PC-3 (cell line): ENCODE measurements around the gene WDR45B. TPM values are rescaled to one million over a fixed set of nuclear protein-coding genes. Genes with fewer than 3 reads are reported as not detected.
A peak's percentile ranks its signal among the peaks of the same experiment; 100 is the strongest.

ENCODE experiments used
- ATAC-seq: fragments of 200-7000 bp; cut with Tn5 transposase; 2 replicates; pipeline ENCODE4 v1.9.1; 2020; ENCODE audit warnings: mild to moderate bottlenecking, moderate library complexity
- BruUV-seq: library from RNA; stranded (reverse); fragments of 400-500 nt; replicated peaks from 2 replicates; lab custom pipeline; 2021; lab: Mats Ljungman, UMichigan
- CTCF ChIA-PET: fragments of 300-600 bp; sonication (Branson Sonifier 250); formaldehyde crosslinking; loops from one replicate; lab custom pipeline; 2022; ENCODE audit warnings: antibody characterized with exemption; lab: Charles Lee
- POLR2A ChIA-PET: fragments of 300-600 bp; sonication (Branson Sonifier 250); formaldehyde crosslinking; loops from one replicate; lab custom pipeline; 2022; ENCODE audit warnings: antibody characterized with exemption; ENCODE audit not compliant: unreplicated experiment; lab: Charles Lee
- DNase-seq: peaks from one replicate; pipeline ENCODE4 v3.0.0-alpha.2; 2015
- H2AFZ ChIP-seq: fragments of 300-600 bp; sonication (generic); 2 replicates; pipeline ENCODE4 v1.6.0; 2016; ENCODE audit warnings: antibody characterized with exemption, low read length
- H3F3A ChIP-seq: fragments of 300-600 bp; sonication (generic); one replicate; pipeline ENCODE4 v1.6.0; 2017; ENCODE audit warnings: antibody characterized with exemption, low read length, control low read depth, mild to moderate bottlenecking; ENCODE audit not compliant: unreplicated experiment
- H3K27ac ChIP-seq: fragments of 300-600 bp; sonication (generic); 2 replicates; pipeline ENCODE4 v1.5.1; 2016; ENCODE audit warnings: mild to moderate bottlenecking, low read length
- H3K27me3 ChIP-seq: fragments of 300-600 bp; sonication (generic); 2 replicates; pipeline ENCODE4 v1.6.1; 2016; ENCODE audit warnings: low read length, mixed read lengths
- H3K36me3 ChIP-seq: fragments of 300-600 bp; sonication (generic); 2 replicates; pipeline ENCODE4 v1.6.1; 2016; ENCODE audit warnings: low read depth, mixed run types, low read length, mixed read lengths
- H3K4me1 ChIP-seq: fragments of 300-600 bp; sonication (generic); 2 replicates; pipeline ENCODE4 v1.5.1; 2016; ENCODE audit warnings: low read length; ENCODE audit not compliant: insufficient read depth
- H3K4me2 ChIP-seq: fragments of 300-600 bp; sonication (generic); 2 replicates; pipeline ENCODE4 v1.6.0; 2016; ENCODE audit warnings: low read length
- H3K4me3 ChIP-seq: fragments of 300-600 bp; sonication (generic); 2 replicates; pipeline ENCODE4 v1.5.1; 2016; ENCODE audit warnings: mild to moderate bottlenecking, low read length, mixed read lengths
- H3K79me2 ChIP-seq: fragments of 300-600 bp; sonication (generic); 2 replicates; pipeline ENCODE4 v1.6.1; 2017; ENCODE audit warnings: low read length, mixed read lengths
- H3K9ac ChIP-seq: fragments of 300-600 bp; sonication (generic); 2 replicates; pipeline ENCODE4 v1.6.0; 2016; ENCODE audit warnings: mild to moderate bottlenecking, low read length
- H3K9me2 ChIP-seq: fragments of 300-600 bp; sonication (generic); replicated peaks from 2 replicates; pipeline ENCODE4 v1.6.1; 2016; ENCODE audit warnings: mixed run types, low read length, mixed read lengths
- H3K9me3 ChIP-seq: fragments of 300-600 bp; sonication (generic); 2 replicates; pipeline ENCODE4 v1.6.1; 2016; ENCODE audit warnings: low read length, mixed read lengths
- H4K20me1 ChIP-seq: fragments of 300-600 bp; sonication (generic); 2 replicates; pipeline ENCODE4 v1.6.1; 2016; ENCODE audit warnings: low read length, mixed read lengths
- EZH2 ChIP-seq: fragments of 300-600 bp; sonication (generic); IDR thresholded peaks from one replicate; pipeline ENCODE4 v1.6.1; 2017; ENCODE audit warnings: antibody characterized with exemption, mild to moderate bottlenecking, low read length; ENCODE audit not compliant: unreplicated experiment
- EZH2phosphoT487 ChIP-seq: fragments of 300-600 bp; sonication (generic); IDR thresholded peaks from 2 replicates; pipeline ENCODE4 v1.6.1; 2018; ENCODE audit warnings: mild to moderate bottlenecking, antibody characterized with exemption, low read length, borderline replicate concordance
- intact Hi-C: fragments of 100-400 bp; cut with micrococcal nuclease; formaldehyde crosslinking; loops from 2 replicates; pipeline ENCODE4 v1.9.0; 2023
- total RNA-seq: library from RNA; depleted of rRNA; stranded (reverse); fragments of >200 nt; gene quantifications from 2 replicates; pipeline ENCODE4 v1.2.3, GENCODE V29; 2014
- TF ChIP-seq, protein P1 (sequence below): fragments of 300-600 bp; sonication (generic); conservative IDR thresholded peaks from 2 replicates; pipeline ENCODE4 v1.5.1; 2017; ENCODE audit warnings: antibody characterized with exemption, low read depth, mild to moderate bottlenecking, low read length

The WDR45B gene
- total RNA-seq, 1 experiment from 2014 or later = 110 TPM

DNA sequence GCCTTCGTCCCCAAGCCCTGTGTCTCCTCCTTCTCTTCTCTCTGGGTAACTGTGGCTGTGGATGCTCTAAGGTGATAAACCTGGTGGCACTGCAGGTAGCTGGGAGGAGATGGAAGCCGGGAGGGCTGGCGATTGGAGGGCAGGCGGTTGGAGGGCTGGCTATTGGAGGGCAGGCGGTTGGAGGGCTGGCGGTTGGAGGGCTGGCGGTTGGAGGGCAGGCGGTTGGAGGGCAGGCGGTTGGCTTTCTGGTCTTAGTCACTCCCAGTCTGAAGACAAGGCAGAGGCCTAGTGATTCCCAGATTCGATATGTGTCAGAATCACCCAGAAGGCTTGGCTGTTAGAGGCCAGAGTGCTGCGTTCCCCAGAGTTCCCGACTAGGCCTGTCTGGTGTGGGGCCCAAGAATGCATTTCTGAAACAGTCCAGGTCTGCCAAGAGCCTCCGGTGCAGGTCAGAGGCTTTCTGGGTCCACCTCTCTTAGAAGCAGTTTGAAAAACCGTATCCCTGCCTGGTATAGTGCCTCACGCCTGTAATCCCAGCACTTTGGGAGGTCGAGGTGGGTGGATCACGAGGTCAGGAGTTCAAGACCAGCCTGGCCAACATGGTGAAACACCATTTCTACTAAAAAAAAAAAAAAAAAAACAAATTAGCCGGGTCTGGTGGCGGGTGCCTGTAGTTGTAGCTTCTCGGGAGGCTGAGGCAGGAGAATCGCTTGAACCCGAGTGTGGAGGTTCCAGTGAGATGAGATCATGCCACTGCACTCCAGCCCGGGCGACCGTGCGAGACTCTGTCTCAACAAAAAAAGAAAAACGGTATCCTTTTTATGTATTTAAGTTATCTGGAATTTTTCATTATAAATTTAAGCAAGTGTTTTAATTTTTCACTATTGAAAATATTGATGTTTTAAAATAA, 59.7 kb downstream of the WDR45B start:
- peaks cover 10% of the 10 kb centered on the region for H3F3A ChIP-seq
- H3K4me1 ChIP-seq = peaks cover 10% of the 10 kb centered on the region
- no peaks in the 10 kb centered on the region for H4K20me1 ChIP-seq
- no peak overlapping the region for H2AFZ ChIP-seq
- DNase-seq (no peak), ATAC-seq (no peak)
- H3K36me3 ChIP-seq = peaks cover 24% of the 10 kb centered on the region
- TF ChIP-seq EZH2 (no peak), EZH2phosphoT487 (no peak)
- TF ChIP-seq, protein P1, sequence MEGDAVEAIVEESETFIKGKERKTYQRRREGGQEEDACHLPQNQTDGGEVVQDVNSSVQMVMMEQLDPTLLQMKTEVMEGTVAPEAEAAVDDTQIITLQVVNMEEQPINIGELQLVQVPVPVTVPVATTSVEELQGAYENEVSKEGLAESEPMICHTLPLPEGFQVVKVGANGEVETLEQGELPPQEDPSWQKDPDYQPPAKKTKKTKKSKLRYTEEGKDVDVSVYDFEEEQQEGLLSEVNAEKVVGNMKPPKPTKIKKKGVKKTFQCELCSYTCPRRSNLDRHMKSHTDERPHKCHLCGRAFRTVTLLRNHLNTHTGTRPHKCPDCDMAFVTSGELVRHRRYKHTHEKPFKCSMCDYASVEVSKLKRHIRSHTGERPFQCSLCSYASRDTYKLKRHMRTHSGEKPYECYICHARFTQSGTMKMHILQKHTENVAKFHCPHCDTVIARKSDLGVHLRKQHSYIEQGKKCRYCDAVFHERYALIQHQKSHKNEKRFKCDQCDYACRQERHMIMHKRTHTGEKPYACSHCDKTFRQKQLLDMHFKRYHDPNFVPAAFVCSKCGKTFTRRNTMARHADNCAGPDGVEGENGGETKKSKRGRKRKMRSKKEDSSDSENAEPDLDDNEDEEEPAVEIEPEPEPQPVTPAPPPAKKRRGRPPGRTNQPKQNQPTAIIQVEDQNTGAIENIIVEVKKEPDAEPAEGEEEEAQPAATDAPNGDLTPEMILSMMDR = no peak
- no peaks in the 10 kb centered on the region for H3K9me3 ChIP-seq
- H3K4me2 ChIP-seq = no peak overlapping the region
- ChIA-PET CTCF (no interaction called here), POLR2A (no interaction called here)
- H3K9ac ChIP-seq = no peak overlapping the region
- BruUV-seq = no TSS peak
- no peaks in the 10 kb centered on the region for H3K27me3 ChIP-seq
- no peaks in the 10 kb centered on the region for H3K9me2 ChIP-seq
- 0 out of 2 replicates have a peak, but pooled peaks cover under 1% of the 10 kb centered on the region for H3K79me2 ChIP-seq
- H3K4me3 ChIP-seq = no peak overlapping the region
- intact Hi-C loops = no loop called here
- H3K27ac ChIP-seq = no peak overlapping the region

DNA sequence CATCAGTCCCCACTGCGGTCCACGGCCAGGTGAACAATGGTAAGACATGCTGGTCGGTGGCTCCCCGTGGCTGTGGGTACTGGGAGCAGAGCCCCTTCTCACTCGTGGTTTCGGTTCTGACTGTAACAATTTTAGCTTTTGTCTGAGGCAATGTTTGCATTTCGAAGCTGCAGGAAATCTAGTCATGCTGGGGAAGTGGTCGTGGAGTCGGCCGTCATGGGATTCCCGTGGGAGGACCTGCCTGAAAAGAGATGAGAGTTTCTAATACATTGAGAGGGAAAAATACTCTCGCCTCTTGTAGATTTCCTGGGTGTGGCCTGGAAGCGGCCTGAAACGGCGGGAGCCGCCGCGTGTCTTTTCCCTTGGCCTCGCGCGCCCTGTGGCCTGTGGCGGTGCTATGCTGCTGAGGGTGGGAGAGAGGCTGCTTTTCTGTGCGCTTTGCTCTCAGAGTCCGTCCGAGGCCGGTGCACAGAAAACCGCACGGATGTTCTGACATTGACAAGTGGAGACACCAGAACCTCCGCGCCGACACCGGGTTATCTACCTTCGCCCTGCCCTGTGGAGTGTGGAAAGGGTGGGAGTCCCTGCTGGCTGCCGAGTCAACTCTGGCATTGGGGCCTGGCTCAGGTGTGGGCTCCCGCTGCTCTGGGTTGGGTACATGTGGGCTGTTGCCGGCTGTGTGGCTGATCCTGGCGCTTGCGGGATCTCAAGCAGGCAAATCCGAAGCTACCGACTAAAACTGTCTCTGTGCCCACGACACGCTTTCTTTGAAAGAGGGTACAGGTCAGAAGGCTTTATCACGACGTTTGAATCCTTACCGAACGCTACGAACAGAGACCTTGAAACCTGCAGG, 60.8 kb downstream of the WDR45B start:
- H3K9ac ChIP-seq = no peak overlapping the region
- BruUV-seq = no TSS peak
- H3K36me3 ChIP-seq = peaks cover 30% of the 10 kb centered on the region
- DNase-seq (no peak), ATAC-seq (no peak)
- no peaks in the 10 kb centered on the region for H4K20me1 ChIP-seq
- 0 out of 2 replicates have a peak overlapping the region, but pooled peaks have one; percentile 1 for H3K27ac ChIP-seq
- no peaks in the 10 kb centered on the region for H3K9me3 ChIP-seq
- H3K4me3 ChIP-seq = no peak overlapping the region
- peaks cover 5% of the 10 kb centered on the region; the same call in 1 of the 2 replicates for H3K4me1 ChIP-seq
- no peaks in the 10 kb centered on the region for H3K27me3 ChIP-seq
- TF ChIP-seq EZH2 (no peak), EZH2phosphoT487 (no peak)
- TF ChIP-seq, protein P1 = no peak
- H3K9me2 ChIP-seq = no peaks in the 10 kb centered on the region
- ChIA-PET POLR2A (interaction anchor here (0.5 to 0.6 kb wide), 2 partner anchors 83 to 217 kb away, joined by 3 to 12 read pairs; no protein-coding TSS in a partner anchor), CTCF (no interaction called here)
- no peaks in the 10 kb centered on the region for H3K79me2 ChIP-seq
- no peak overlapping the region for H2AFZ ChIP-seq
- H3F3A ChIP-seq = peaks cover 4% of the 10 kb centered on the region
- intact Hi-C loops = no loop called here
- no peak overlapping the region for H3K4me2 ChIP-seq
